Epithelial cell of umbilical artery (primary cell): ENCODE measurements around the gene GPATCH4. TPM values are rescaled to one million over a fixed set of nuclear protein-coding genes. Genes with fewer than 3 reads are reported as not detected.

Experiments
- total RNA-seq: library from RNA; depleted of rRNA; stranded (reverse); fragments of >200 nt; gene quantifications from 2 replicates; pipeline ENCODE4 v1.2.3, GENCODE V29; 2014

GPATCH4 gene
- total RNA-seq, result 29.6 and 34.5 TPM in 2 replicates

DNA sequence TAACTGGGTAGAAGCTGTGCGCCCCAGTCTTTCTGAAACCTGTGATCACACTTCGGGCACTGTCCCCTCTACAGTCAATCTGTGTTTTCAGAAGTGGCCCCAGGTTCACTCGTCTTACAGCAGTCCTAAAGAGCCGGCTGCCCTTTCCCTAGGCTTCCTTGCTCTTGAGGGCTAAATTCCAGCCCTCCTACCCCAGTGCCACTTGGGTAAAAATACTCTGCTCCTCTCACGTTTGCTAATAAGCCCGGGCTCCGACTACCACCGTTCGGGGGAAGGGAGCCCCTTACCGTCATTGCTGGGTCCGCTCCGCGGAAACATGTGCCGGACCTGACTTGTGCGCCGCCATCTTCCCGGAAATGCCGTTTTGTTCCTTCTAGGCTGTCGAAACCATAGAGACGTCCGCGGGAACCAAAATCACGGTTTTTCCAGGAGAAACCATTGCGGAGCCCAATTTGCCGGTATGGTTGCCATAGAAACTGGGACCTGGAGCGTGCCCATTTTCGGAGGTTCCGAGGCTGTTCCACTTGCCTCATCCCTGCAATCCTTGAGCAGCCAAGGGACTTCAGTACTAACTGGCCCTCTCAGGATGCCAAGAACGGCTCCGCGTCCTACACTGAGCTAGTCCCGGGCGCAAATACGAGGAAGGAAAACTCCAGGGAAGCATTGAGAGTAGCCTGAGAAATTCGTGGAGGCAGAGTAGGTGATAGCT lies at the start of gene GPATCH4:
TSS of gene GPATCH4 (minus strand) at position 358 of the 709 bp plus-strand sequence.

DNA sequence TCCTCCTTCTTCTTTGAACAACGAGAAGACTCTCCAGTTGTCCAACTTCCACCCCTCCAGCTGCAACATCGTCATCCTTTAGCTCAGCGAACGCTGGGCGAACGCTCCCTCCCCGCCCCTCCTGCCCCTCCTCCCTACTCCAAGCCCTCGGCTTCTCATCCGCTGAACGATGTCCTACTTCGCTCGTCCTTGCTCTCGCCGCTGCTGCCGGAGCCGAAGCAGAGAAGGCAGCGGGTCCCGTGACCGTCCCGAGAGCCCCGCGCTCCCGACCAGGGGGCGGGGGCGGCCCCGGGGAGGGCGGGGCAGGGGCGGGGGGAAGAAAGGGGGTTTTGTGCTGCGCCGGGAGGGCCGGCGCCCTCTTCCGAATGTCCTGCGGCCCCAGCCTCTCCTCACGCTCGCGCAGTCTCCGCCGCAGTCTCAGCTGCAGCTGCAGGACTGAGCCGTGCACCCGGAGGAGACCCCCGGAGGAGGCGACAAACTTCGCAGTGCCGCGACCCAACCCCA lies 40.5 kb upstream of the GPATCH4 start, which contains the start of gene BCAN:
TSS of gene BCAN (plus strand) at position 357 of the 504 bp plus-strand sequence. CDS start 3,938 bp downstream, outside the sequence.

DNA sequence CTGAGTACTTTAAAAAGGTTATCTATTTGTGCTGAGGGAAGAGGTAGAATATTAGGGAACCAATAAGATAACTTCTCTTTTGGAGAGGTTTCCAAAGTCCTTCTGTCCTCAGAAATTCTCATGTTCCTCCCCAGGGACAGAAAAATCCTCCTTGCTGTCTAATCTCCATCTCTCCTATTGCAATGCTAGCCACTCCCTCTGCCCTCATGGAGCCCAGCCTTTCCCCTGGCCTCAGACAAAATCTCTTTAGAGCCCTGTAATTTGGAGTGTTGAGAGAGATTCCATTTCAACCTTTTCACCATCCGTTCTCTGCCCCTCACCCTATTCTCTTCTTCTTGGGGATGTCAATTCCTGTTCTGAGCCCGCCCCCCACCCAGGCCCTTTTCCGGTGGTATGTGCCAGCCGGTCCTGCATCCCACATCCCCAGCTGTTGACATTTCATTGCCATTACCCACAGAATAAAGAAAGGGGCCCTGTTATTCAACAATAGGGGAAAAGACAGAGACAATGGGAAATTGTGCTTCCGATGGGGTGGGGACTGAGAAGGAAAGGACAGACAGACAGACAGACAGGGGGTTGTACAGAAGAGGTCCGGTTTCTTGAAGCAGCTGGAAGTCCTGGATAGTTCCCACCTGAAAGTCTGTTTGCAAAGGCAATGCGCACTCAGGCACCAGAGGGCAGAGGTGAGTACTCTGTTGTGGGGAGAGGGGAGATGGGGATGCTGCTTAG lies 17.7 kb upstream of the GPATCH4 start, which contains the start of gene HAPLN2:
TSS of gene HAPLN2 (plus strand) at position 563 of the 729 bp plus-strand sequence. CDS start 4,076 bp downstream, outside the sequence.

DNA sequence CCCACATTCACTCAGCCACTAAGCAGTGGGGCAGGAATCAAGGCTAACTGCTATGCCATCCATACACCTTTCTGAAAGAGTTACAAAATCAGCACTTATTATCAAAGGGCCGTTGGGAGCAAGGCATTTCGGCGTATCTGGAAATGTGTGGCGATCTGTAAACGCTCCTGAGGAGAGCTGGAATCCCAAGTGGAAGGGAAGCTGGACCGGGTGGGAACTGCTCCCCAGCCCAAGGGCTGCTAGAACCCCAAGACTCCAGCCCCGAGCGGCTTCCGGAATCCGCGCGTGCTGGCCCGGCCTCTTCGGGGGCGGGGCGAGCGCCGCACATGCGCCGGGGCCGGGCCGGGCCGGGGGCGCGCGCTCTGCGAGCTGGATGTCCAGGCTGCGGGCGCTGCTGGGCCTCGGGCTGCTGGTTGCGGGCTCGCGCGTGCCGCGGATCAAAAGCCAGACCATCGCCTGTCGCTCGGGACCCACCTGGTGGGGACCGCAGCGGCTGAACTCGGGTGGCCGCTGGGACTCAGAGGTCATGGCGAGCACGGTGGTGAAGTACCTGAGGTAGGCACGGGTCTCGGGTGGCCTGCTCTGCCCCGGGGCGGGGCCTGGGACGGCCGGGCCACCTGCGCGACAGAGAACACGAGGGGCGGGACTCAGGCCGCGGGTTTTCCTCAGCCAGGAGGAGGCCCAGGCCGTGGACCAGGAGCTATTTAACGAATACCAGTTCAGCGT lies 9.7 kb downstream of the GPATCH4 start, which contains the start of gene NAXE:
TSS of gene NAXE (plus strand) at position 345 of the 726 bp plus-strand sequence. CDS start at position 374, 29 bp downstream.

DNA sequence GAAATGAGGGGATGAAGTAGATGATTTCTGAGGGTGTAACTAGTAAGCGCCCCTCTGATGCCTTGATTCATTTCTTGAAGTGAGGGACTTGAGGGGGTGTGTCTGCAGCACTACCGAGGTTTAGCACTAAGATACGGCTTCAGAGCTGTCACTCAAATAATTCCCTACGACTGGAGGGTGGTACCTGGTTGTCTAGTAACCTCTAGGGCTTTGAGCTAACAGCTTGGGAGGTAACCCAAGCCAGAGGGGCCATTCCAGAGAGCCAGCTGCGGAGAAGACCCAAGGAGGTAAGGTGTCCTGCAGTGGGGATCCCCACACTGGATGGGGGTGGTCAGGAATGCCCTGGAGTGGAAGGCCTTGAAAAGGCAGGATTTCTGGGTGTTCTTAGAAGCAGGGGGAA lies 21.8 kb downstream of the GPATCH4 start, which contains the start of gene TTC24:
TSS of gene TTC24 (plus strand) at position 252 of the 400 bp plus-strand sequence. CDS start 1,642 bp downstream, outside the sequence.

DNA sequence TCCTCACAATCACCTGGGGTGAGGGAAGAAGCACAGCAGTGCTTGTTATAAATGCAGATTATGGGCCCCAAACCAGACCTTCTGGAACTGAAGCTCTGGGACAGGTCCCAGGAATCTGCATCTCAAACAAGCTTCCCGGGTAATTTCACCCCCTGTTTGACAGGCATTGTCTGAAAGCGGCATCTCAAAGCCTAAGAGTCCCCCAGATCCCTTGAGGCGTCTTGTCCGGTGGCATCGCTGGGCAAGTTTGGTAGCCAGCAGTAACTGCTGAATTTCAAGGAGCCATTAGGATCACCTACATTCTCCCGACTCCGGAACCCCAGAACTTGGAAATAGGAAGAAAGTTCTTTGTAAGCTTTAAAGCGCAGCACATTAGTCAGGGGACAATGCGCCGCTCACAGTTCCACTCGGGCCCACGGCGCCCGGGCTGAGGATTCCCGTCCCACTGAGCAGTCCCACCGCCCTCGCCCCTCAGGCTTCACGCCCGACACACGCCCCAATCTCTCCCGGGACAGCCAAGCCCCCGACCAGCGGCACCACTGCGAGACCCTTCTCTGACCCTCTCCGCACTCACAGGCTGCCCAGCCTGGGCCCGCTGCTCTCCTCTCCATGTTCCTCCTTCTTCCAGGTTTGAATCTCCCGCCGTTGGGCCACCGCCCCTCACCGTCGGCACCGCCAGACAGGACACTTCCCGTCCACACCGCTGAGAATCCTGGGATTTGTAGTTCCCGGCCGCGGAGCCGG lies 29.2 kb downstream of the GPATCH4 start, which contains the start of gene IQGAP3:
TSS of gene IQGAP3 (minus strand) at position 647 of the 744 bp plus-strand sequence. CDS start at position 611, 36 bp downstream.

Other genes with a start within 250 kb of the GPATCH4 start
- gene RHBG, start 232.3 kb downstream of the GPATCH4 start, total RNA-seq, result not detected in 2 replicates
- gene MEF2D, start 100.7 kb downstream of the GPATCH4 start, total RNA-seq, result 2.7 and 3.9 TPM in 2 replicates
- 16.6 and 17.2 TPM in 2 replicates for gene IQGAP3, start 28.9 kb downstream of the GPATCH4 start, total RNA-seq
- gene TTC24, start 21.8 kb downstream of the GPATCH4 start, total RNA-seq, result not detected in 2 replicates
- gene NAXE, start 9.7 kb downstream of the GPATCH4 start, total RNA-seq, result 126 TPM in 2 replicates
- not detected in 2 replicates for gene HAPLN2, start 17.9 kb upstream of the GPATCH4 start, total RNA-seq
- gene BCAN, start 40.6 kb upstream of the GPATCH4 start, total RNA-seq, result 0.15 TPM in 1 of 2 replicates, not detected in the other
- 154 and 164 TPM in 2 replicates for gene NES, start 75.9 kb upstream of the GPATCH4 start, total RNA-seq
- 1.1 and 1.3 TPM in 2 replicates for gene CRABP2, start 104.1 kb upstream of the GPATCH4 start, total RNA-seq
- gene METTL25B, start 127.0 kb upstream of the GPATCH4 start, total RNA-seq, result 7.8 and 8.1 TPM in 2 replicates
- gene ISG20L2, start 127.3 kb upstream of the GPATCH4 start, total RNA-seq, result 6.7 and 9.1 TPM in 2 replicates
- gene MRPL24, start 139.6 kb upstream of the GPATCH4 start, total RNA-seq, result 40.9 and 43.6 TPM in 2 replicates
- gene HDGF, start 150.2 kb upstream of the GPATCH4 start, total RNA-seq, result 134 and 196 TPM in 2 replicates
- gene PRCC, start 166.1 kb upstream of the GPATCH4 start, total RNA-seq, result 7.4 and 8.4 TPM in 2 replicates
- 0.97 TPM in 1 of 2 replicates, not detected in the other for gene SH2D2A, start 215.4 kb upstream of the GPATCH4 start, total RNA-seq